CD4-positive, alpha-beta T cell treated with Interleukin-4 for 4 hours (primary cell): ENCODE results near the gene PLRG1.
"Not testable (repeated sequence)": the region's sequence is repeated elsewhere in the genome, so short reads cannot be mapped to it uniquely, and the experiment has no call there.

Experiments used
- DNase-seq: peaks from one replicate; pipeline ENCODE4 v3.0.0-alpha.2; 2020

The PLRG1 gene

GRCh38 chr4:154549894-154550790, at the start of gene PLRG1:
Gene PLRG1 (minus strand): TSS chr4:154550400. CDS start chr4:154550308, 92 bp downstream.
- DNase-seq: peak; percentile 95

DNA sequence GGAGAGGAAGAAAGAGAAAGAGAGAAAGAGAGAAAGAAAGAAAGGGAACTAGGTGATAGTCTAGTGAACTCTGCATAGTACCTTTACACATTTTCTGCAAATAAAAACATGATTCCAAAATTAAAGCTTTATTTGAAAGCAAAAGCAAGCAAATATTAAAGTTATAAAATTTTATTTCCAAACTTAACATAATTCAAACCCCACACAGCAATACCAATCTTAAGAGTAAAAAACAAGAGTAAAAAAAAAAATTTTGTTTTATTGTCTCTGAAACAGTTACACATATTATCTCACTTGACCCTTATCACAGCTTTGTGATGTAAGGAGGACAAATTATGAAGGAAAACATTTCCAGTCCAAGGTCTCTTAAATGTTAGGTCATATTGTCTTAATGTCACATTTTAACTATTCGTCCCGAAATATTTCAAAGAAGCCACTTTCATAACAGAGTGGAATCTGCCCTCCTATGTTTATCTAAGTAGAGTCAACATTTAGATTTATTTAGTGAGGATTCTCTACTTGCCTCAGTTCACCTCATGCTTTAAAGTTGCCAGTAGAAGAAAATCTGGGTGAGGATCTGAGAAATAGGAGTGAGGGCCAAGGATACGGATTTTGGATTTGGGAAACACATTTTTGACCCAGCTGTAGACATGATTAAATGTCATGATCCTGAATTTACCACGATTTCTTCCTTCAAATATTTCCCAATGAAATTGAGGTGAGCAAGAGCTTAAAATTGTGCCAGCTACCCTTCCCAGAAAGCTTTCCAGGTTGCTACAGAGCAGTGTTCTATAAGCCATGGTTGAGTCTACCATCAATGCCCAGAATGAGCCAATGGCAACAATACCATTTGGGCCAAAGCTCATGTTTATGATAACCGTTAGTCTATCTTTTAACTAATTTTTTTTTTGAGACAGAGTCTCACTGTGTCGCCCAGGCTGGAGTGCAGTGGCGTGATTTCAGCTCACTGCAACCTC, 47.9 kb upstream of the PLRG1 start:
- no peak for DNase-seq

DNA sequence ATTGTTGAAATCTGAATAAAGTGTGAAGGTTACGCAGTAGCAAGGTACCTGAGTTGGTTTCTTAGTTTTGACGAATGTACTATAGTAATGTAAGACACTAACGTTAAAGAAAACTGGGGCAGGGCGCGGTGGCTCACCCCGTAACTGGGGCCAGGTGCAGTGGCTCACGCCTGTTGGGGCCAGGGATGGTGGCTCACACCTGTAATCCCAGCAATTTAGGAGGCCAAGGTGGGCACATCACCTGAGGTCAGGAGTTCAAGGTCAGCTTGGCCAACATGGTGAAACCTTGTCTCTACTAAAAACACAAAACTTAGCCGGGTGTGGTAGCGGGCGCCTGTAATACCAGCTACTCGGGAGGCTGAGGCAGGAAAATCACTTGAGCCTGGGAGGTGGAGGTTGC, 47.1 kb upstream of the PLRG1 start:
- DNase-seq: not testable (repeated sequence)

- DNase-seq: no peak
Observed at GRCh38 chr4:154595807-154596206, 45.6 kb upstream of the PLRG1 start.

DNA sequence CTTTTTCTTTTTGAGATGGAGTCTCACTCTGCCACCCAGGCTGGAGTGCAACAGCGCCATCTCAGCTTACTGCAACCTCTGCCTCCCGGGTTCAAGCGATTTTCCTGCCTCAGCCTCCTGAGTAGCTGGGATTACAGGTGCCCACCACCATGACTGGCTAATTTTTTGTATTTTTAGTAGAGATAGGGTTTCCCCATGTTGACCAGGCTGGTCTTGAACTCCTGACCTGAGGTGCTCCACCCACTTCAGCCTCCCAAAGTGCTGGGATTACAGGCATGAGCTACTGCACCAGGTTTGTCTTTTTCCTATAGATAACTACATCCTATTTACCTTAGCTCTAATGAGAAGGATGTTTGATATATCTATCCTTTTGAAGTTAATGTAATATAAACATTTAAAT, 44.1 kb upstream of the PLRG1 start:
- DNase-seq: not testable (repeated sequence)

GRCh38 chr4:154593868-154594267, 43.7 kb upstream of the PLRG1 start:
- no peak for DNase-seq

- DNase-seq: no peak
Observed at GRCh38 chr4:154591890-154592289, 41.7 kb upstream of the PLRG1 start.

DNA sequence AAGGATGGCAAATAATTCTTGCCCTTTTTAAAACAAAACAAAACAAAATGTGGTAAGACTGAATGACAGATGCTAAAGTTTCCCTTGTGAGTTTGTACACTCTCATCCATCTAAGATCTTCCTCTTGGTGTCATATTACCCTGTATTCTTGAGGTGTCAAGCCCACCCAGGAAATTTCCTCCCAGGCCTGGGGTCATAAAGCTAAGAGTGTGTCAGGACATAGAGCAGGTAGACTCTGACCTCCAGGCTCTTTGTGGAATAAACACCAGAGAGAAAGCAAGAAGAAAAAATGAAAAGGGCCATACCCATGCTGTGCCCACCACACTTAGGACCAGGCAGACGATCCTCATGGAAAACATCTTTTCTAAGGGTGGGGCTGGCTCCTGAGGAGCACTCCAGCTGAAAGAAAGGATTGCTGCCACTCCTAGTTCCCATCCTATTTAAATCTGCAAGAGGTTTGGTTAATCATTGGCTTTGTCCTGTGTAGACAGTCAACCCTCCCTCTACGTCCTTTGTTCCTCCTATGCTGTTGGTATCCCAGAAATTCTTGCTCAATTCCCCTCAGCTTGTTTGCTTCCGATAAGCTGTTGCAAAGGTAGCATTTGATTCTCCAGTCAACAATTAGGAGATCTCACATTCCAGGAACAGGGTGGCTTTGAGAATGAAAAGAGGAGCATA, 40.3 kb upstream of the PLRG1 start, which contains the start of gene FGA:
TSS of gene FGA (minus strand) at position 414 of the 678 bp plus-strand sequence. CDS start at position 359, 55 bp downstream.
- no peak for DNase-seq

- no peak for DNase-seq
Observed at GRCh38 chr4:154589296-154590197, 39.3 kb upstream of the PLRG1 start.

GRCh38 chr4:154588198-154588597, 38.0 kb upstream of the PLRG1 start:
- no peak for DNase-seq

GRCh38 chr4:154586296-154587033, 36.3 kb upstream of the PLRG1 start:
- DNase-seq: no peak

DNA sequence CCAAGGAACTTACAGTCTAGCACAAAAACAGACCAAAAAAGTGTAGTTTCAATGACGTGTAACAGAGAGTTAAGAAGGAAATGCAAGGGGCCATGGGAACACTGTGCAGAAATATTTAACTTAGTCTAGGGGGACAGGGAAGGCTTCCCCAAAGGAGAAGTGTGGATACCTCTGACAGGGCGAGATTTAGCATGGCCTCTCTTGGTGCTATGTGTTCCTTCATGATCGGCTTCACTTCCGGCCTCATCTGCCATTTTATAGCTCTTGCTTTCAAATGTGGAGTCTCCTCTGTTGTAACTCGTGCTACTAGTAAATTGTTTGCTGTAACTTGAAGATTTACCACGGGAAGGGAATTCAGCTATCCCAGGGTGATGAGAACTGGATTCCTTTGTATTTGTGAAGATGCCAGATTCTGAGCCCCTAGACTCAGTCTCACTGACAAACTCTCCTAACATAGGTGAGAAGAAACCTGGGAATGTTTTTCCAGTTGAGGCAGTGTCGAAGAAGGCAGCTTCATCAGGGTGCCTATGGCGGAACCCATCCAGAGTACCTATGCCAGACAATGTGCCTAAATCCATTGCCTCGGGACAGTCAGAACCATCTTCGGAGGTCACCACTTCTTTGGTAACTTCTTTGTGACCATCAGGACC, 35.3 kb upstream of the PLRG1 start:
- DNase-seq: no peak

- no peak for DNase-seq
Observed at GRCh38 chr4:154584259-154584658, 34.1 kb upstream of the PLRG1 start.

DNA sequence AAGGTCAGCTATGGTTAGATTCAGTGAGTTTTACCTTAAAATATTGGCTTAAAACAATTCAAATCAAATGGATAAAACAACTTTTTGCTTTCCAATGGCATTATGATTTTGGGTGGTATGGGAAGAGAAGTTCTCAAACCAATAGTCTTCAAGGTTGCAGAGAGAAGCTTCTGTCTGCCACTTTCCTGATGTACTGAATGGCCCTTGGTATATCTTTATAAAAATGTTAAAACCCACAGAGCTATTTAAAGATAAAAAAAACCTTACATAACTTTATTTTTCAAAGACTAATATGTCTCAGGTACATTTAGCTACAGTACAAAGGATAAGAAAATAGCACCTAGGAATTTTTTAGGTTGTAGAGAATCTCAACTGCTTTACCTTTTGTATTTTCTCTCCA, 33.5 kb upstream of the PLRG1 start:
- no peak for DNase-seq

- DNase-seq: no peak
Observed at GRCh38 chr4:154583230-154583629, 33.0 kb upstream of the PLRG1 start.

GRCh38 chr4:154582723-154583122, 32.5 kb upstream of the PLRG1 start:
- DNase-seq: no peak

DNA sequence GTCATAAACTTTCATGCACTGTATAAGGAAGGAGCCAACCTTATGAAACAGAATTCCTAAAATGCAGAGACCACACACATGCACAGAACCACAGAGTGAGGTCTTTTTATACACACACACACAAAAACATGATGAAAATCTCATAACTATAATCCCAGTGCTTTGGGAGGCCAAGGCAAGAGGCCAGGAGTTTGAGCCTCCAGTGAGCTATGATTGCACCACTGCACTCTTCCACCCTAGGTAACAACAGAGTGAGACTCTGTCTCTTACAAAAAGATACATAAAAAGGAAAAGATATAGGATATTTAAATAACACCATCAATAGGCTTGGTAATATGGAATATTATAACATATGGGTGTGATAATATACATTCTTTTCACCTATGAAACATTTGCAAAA, 29.7 kb upstream of the PLRG1 start:
- no peak for DNase-seq

GRCh38 chr4:154578919-154579318, 28.7 kb upstream of the PLRG1 start:
- no peak for DNase-seq

DNA sequence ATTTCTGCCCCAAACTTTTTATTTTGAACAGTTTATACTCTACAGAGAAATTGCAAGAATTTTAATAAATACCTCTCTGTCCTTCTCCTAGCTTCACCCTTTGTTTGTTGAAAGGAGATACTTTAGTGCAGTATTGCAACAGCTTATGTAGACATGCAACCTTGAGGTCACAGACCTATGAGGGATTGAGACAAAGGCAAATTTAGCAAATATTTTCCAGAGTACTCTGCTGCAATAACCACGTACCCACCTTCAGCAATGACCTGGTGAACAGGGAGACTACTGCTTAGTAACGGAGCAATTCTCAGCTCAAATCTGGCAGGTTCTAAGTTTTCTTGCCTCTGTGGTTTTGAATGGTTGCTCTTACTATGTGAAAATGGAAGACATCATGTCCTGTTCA, 27.1 kb upstream of the PLRG1 start:
- DNase-seq: no peak

- DNase-seq: no peak
Observed at GRCh38 chr4:154574311-154574710, 24.1 kb upstream of the PLRG1 start.
